GM18951 (cell line): Measurements from ENCODE around the gene PRICKLE1.

Experiments
- POLR2A ChIP-seq: IDR thresholded peaks from 4 replicates; pipeline ENCODE4 v1.6.1; 2011; ENCODE audit warnings: mild to moderate bottlenecking; ENCODE audit not compliant: insufficient read length, insufficient read depth; ENCODE audit errors: extremely low read depth
- in situ Hi-C: fragments of 300-500 bp; cut with MboI; formaldehyde crosslinking; loops from one replicate; pipeline ENCODE4 v1.12.0; 2022; ENCODE audit warnings: low sequenced_read_pairs, mixed read lengths, inconsistent platforms; ENCODE audit not compliant: unreplicated experiment

Gene PRICKLE1

GRCh38 chr12:42444192-42444943, 145.2 kb downstream of the PRICKLE1 start:
- in situ Hi-C loops, result no loop called here

GRCh38 chr12:42442888-42443287, 146.7 kb downstream of the PRICKLE1 start:
- in situ Hi-C loops, result no loop called here
- no peak for TF ChIP-seq POLR2A

More at GRCh38 chr12:42444192-42444943, 145.2 kb downstream of the PRICKLE1 start:
- no peak for TF ChIP-seq POLR2A

- no peak for TF ChIP-seq POLR2A
These were observed 147.2 kb downstream of the PRICKLE1 start for GRCh38 chr12:42442311-42442759.

DNA sequence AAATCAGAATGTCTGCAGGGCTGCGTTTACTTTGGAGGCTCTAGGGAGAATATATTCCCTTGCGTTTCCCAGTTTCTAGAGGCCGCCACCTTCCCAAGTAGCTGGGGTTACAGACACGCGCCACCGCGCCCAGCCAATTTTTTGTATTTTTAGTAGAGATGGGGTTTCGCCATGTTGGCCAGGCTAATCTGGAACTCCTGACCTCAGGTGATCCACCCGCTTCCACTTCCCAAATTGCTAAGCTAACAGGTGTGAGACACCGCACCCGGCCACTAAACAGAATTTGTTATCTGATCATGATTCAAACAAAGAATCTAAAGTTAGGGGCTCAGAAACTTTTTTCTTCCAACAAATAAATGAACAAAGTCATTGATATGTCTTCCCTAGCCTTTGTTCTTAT, 148.9 kb downstream of the PRICKLE1 start:
- TF ChIP-seq POLR2A, result no peak
- in situ Hi-C loops, result no loop called here

More at GRCh38 chr12:42442311-42442759, 147.2 kb downstream of the PRICKLE1 start:
- in situ Hi-C loops, result no loop called here

DNA sequence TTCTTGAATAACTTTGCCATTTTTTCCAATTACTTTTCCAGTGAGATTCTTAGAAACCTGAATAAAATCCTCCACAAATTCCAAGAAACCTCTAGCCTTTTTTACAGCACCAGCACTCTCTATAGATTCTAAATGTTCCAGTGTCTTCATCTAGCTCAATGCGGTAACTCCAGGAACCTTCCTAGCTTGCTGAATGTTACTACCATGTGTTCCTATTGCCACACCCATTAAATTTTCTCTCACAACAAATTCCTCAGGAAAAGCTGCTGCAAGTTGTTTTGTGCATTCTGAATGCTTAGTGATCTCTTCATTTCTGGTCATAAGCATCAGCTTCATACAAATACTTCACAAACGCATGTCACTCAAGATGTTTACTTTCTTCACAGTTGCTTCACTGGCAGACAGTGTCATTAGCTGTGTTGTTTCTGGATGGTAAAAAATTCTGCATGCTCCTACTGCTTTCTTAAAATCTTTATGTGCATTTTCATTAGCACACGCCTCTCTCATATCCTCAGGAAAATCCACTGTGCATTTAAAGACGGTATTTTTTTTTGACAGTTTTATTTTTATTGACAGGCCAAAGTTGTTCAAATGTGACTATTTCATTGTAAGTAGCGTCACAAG, 156.9 kb downstream of the PRICKLE1 start:
- no peak for TF ChIP-seq POLR2A
- in situ Hi-C loops, result no loop called here

DNA sequence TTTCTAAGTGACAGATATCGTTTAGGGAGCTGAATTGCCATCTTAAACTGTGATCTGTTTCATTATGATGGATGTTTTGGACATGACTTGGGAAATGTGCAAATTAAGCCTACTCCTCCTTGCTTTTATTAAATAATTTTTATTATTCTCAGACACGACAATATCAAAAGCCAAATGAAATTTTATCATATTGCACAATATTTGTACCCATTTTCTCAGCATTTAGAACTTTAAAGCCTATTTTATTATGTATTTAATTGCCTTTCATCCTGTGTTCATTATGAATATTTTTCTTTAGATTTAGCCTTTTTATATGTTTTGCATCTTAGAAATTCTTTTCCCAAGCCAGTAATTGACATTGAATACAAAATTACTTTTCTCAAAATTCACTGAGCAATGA, 160.7 kb downstream of the PRICKLE1 start:
- in situ Hi-C loops, result no loop called here
- TF ChIP-seq POLR2A, result no peak

DNA sequence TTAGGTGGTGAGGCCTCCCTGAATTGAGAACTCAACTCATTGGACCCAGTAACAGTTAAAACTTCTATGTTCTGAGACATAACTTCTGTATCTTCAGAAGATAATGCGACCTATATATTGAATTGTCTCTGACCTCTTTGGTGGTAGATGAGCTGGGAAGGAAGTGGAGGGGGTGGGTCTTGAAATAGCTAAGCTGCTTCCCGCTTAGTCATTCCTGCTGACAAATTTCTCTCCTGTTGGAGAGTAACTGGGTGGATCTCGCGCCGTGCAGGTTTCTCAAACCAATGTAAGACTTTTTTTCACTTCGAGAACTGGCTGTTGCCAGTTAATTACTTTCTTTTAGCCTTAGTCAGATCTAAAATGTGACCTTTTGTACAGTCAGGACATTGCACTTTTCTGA, 162.8 kb downstream of the PRICKLE1 start:
- no peak for TF ChIP-seq POLR2A
- in situ Hi-C loops, result no loop called here

DNA sequence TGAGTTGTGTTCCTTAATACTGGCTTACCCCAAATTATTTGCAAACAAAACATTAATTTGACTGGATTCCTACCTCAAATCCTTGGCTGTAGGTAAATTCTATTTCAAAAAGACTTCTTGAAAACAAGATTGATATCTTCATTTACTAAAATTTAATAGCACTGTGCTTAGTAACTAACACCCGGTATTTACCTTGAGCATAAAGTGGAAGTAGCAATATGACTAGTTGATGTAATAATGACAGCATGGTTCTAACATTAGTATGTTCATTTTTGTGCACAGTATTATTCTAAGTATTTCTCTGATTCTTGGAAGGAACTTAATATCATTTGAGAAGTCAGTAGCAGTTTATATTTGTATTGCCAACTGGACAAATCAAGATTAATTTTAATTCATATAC, 166.8 kb downstream of the PRICKLE1 start:
- TF ChIP-seq POLR2A, result no peak
- in situ Hi-C loops, result no loop called here

DNA sequence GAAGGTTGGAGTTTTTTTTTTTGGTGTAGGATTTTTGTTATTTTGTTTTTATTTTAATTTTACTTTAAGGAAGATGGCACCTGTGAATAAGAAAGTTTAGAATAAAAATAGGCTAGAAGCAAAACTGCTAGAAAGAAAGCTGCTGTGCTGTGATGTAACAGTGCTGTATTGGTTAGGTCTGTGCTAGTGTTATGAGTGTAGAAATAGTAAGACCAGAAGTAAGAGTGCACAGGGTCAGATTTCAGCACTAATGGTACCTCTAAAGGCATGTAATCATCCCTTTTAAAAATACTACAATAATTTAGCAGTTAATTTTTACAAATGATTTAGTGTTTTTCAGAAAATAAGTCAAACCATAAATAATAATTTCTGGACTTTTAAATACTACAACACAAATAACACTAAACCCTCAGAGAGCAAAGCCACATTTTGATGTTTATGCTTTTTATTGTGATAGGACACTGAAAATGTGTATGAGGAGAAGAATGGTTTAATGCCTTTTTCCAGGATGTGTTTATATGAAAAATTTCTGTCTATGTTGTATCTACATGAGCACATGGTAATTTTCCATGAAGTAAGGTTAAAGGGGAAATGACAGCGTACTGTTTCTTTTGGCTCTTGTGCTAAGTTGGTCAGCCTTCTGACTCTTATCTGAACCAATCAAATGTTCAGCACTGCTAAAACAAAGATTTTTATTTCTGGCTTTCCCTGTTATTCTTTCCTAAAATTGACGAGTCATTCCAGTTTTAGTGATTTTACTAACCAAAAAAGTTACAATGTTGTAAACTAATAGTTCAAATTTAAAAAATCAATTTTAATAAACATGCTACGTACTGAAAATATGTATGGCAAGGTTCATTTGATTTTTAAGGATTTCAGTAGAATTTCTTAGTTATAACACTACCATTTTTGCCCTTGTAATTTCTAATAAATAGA, 167.4 kb downstream of the PRICKLE1 start:
- no peak for TF ChIP-seq POLR2A
- in situ Hi-C loops, result no loop called here

DNA sequence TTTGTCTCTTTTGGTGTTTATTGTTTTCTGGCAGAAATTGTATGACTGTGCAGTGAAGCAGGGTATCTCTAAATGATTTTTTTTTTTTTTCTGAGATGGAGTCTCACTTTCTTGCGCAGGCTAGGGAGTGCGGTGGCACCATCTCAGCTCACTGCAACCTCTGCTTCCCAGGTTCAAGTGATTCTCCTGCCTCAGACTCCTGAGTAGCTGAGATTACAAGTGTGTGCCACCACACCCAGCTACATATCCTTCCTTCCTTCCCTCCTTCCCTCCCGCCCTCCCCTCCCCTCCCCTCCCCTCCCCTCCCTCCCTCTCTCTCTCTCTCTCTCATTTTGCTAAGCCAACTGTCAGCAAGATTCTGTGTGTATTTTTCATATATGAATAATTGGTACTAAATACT, 169.2 kb downstream of the PRICKLE1 start:
- no peak for TF ChIP-seq POLR2A
- in situ Hi-C loops, result no loop called here

DNA sequence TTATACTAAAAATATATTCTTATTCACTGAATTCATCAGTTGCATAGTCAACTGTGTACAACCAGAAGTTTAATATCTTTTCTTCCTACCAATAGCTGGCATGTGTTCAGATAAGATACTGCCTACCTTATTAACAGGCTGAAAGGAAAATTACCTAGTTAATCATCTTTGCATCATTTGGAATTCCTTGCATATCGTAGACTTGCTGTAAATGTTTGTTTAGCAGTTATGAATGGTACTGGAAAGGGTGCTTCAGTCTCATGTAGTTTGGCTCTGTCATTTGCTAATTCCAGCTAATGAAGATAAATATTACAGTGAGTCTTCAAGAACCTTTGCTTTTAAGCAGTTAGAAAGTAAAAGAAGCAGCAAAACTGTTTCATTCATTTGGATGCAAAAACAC, 179.2 kb downstream of the PRICKLE1 start:
- in situ Hi-C loops, result no loop called here
- no peak for TF ChIP-seq POLR2A

DNA sequence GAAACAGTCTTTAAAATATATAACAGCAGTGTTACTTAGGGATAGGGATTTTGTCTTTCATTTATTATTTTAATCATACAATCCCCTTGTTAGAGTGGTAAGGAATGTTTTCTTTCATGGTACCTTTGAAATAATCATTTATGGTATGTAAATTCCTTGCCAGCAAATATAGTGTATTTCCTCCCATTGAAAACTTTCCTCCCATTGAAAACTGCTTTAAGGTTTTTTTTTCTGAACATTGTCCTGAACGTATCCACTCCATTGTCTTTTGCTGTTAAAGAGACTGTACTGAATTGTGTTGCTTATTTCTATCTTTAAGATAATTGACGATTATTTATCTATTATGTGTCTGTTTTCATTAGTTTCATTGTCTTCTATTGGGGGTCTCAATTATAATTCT, 180.1 kb downstream of the PRICKLE1 start:
- in situ Hi-C loops, result no loop called here
- TF ChIP-seq POLR2A, result no peak

GRCh38 chr12:42407306-42407705, 182.2 kb downstream of the PRICKLE1 start:
- no peak for TF ChIP-seq POLR2A
- in situ Hi-C loops, result no loop called here
